Activated CD4-positive, alpha-beta T cell treated with anti-CD3 and anti-CD28 coated beads for 36 hours (primary cell): ENCODE results near the gene FHIP2A. TPM values are rescaled to one million over a fixed set of nuclear protein-coding genes. Genes with fewer than 3 reads are reported as not detected.

Source experiments
- ATAC-seq: fragments of 200-7000 bp; cut with Tn5 transposase; one replicate; pipeline ENCODE4 v1.10.0; 2021; ENCODE audit warnings: mild to moderate bottlenecking, moderate library complexity
- CTCF ChIA-PET: fragments of 350-600 bp; sonication (Branson Sonifier 250); formaldehyde crosslinking; loops from one replicate; lab custom pipeline; 2021; ENCODE audit warnings: antibody characterized with exemption; lab: Charles Lee
- POLR2A ChIA-PET: fragments of 350-600 bp; sonication (Branson Sonifier 250); formaldehyde crosslinking; loops from one replicate; lab custom pipeline; 2021; ENCODE audit warnings: antibody characterized with exemption, inconsistent platforms; lab: Charles Lee
- DNase-seq: peaks from one replicate; pipeline ENCODE4 v3.0.0-alpha.2; 2020
- H3K27ac Mint-ChIP-seq: one replicate; pipeline ENCODE4 v1.8.0; 2021; ENCODE audit warnings: mixed read lengths
- H3K27me3 Mint-ChIP-seq: one replicate; pipeline ENCODE4 v1.8.0; 2021; ENCODE audit warnings: mixed read lengths
- H3K36me3 Mint-ChIP-seq: one replicate; pipeline ENCODE4 v1.8.0; 2021; ENCODE audit warnings: low read depth, mixed read lengths
- H3K4me1 Mint-ChIP-seq: one replicate; pipeline ENCODE4 v1.8.0; 2021; ENCODE audit warnings: mixed read lengths
- H3K4me3 Mint-ChIP-seq: one replicate; pipeline ENCODE4 v1.8.0; 2021; ENCODE audit warnings: mild to moderate bottlenecking, moderate library complexity, mixed read lengths
- H3K9me3 Mint-ChIP-seq: one replicate; pipeline ENCODE4 v1.8.0; 2021; ENCODE audit warnings: low read depth, mixed read lengths
- intact Hi-C, 2 experiments: fragments of 100-400 bp; cut with DNase I in 1 of 2; cut with micrococcal nuclease in 1 of 2; formaldehyde crosslinking; loops; one replicate each; pipeline versions ENCODE4 v1.14.2 to v1.15.1; 2022 to 2024; cut with DNase I, micrococcal nuclease
- total RNA-seq, 2 experiments: library from RNA; stranded (reverse); gene quantifications; one replicate each; pipeline ENCODE4 v1.2.3, GENCODE V29; 2021

The FHIP2A gene
- total RNA-seq, 2 experiments from 2014 or later = 18.4 to 18.6 TPM

GRCh38 chr10:114819322-114819721, 2.3 kb upstream of the FHIP2A start:
- peaks cover 17% of the 10 kb centered on the region for H3K4me1 Mint-ChIP-seq
- ChIA-PET POLR2A (no interaction called here), CTCF (no interaction called here)
- intact Hi-C loops = no loop called here
- H3K9me3 Mint-ChIP-seq = no peaks in the 10 kb centered on the region
- ATAC-seq (no peak), DNase-seq (no peak)
- no peak overlapping the region for H3K4me3 Mint-ChIP-seq
- no peak overlapping the region for H3K27ac Mint-ChIP-seq
- H3K27me3 Mint-ChIP-seq = peaks cover 2% of the 10 kb centered on the region
- peaks cover 5% of the 10 kb centered on the region for H3K36me3 Mint-ChIP-seq

GRCh38 chr10:114821915-114822443, 399 bp downstream of the FHIP2A start:
- peak; percentile 43 for ATAC-seq

GRCh38 chr10:114822444-114823076, 980 bp downstream of the FHIP2A start:
- Mint-ChIP-seq H3K4me3 (peak overlapping the region; percentile 95), H3K27me3 (peaks cover 2% of the 10 kb centered on the region), H3K9me3 (no peaks in the 10 kb centered on the region), H3K4me1 (peaks cover 47% of the 10 kb centered on the region), H3K36me3 (peaks cover 21% of the 10 kb centered on the region), H3K27ac (peak overlapping the region; percentile 89)
- peak; percentile 47 for DNase-seq
- intact Hi-C loops = loop anchor here (2.0 to 10.0 kb wide), 3 partner anchors 112 to 968 kb away; partner anchors contain the start of genes CCDC186 (in 1 of the 2), DCLRE1A (in 1 of the 2), NHLRC2 (in 1 of the 2) and TRUB1 (in 1 of the 2)
- ATAC-seq = no peak
- ChIA-PET CTCF (interaction anchor here (0.6 to 1.9 kb wide), 22 partner anchors 9 to 773 kb away, joined by 3 to 11 read pairs (median 3); no protein-coding TSS in a partner anchor), POLR2A (interaction anchor here (1.4 to 1.5 kb wide), 2 partner anchors 115 to 281 kb away, joined by 5 read pairs; partner anchors contain the start of gene TRUB1)

More at GRCh38 chr10:114821915-114822443, 399 bp downstream of the FHIP2A start:
- Mint-ChIP-seq H3K4me1 (peaks cover 44% of the 10 kb centered on the region), H3K36me3 (peaks cover 21% of the 10 kb centered on the region), H3K27ac (peak overlapping the region; percentile 89), H3K9me3 (no peaks in the 10 kb centered on the region), H3K27me3 (peaks cover 2% of the 10 kb centered on the region), H3K4me3 (peak overlapping the region; percentile 95)
- CTCF ChIA-PET = interaction anchor here (0.6 to 2.2 kb wide), 26 partner anchors 9 to 773 kb away, joined by 3 to 11 read pairs (median 3); no protein-coding TSS in a partner anchor
- no peak for DNase-seq
- intact Hi-C loops = loop anchor here (2.0 to 10.0 kb wide), 5 partner anchors 113 to 967 kb away; partner anchors contain the start of genes TRUB1 (in 2 of the 2), CCDC186 (in 1 of the 2), DCLRE1A (in 1 of the 2) and NHLRC2 (in 1 of the 2)
- POLR2A ChIA-PET = interaction anchor here (1.4 to 1.5 kb wide), 2 partner anchors 116 to 281 kb away, joined by 5 read pairs; partner anchors contain the start of gene TRUB1

- POLR2A ChIA-PET = interaction anchor here (1.4 kb wide), 1 partner anchor 115 kb away, joined by 5 read pairs; the partner anchor contains the start of gene TRUB1
- H3K4me1 Mint-ChIP-seq = peaks cover 47% of the 10 kb centered on the region
- peaks cover 21% of the 10 kb centered on the region for H3K36me3 Mint-ChIP-seq
- no peaks in the 10 kb centered on the region for H3K27me3 Mint-ChIP-seq
- H3K9me3 Mint-ChIP-seq = no peaks in the 10 kb centered on the region
- intact Hi-C loops = loop anchor here (2.0 to 10.0 kb wide), 3 partner anchors 112 to 968 kb away; partner anchors contain the start of genes CCDC186 (in 1 of the 2), DCLRE1A (in 1 of the 2), NHLRC2 (in 1 of the 2) and TRUB1 (in 1 of the 2)
- no peak for DNase-seq
- CTCF ChIA-PET = interaction anchor here (0.8 to 1.4 kb wide), 5 partner anchors 18 to 296 kb away, joined by 3 to 6 read pairs (median 4); no protein-coding TSS in a partner anchor
- H3K4me3 Mint-ChIP-seq = peak overlapping the region; percentile 95
- no peak for ATAC-seq
- peak overlapping the region; percentile 89 for H3K27ac Mint-ChIP-seq
Measured at GRCh38 chr10:114823077-114823463, 1.5 kb downstream of the FHIP2A start.

- H3K4me3 Mint-ChIP-seq = peak overlapping the region; percentile 95
- POLR2A ChIA-PET = no interaction called here
- H3K9me3 Mint-ChIP-seq = no peaks in the 10 kb centered on the region
- H3K27me3 Mint-ChIP-seq = no peaks in the 10 kb centered on the region
- peaks cover 52% of the 10 kb centered on the region for H3K4me1 Mint-ChIP-seq
- peaks cover 23% of the 10 kb centered on the region for H3K36me3 Mint-ChIP-seq
- H3K27ac Mint-ChIP-seq = no peak overlapping the region
- ATAC-seq (no peak), DNase-seq (no peak)
- CTCF ChIA-PET = interaction anchor here (0.6 kb wide), 1 partner anchor 8 kb away, joined by 3 read pairs; no protein-coding TSS in a partner anchor
- intact Hi-C loops = loop anchor here (2.0 to 10.0 kb wide), 4 partner anchors 110 to 652 kb away; partner anchors contain the start of genes CCDC186 (in 1 of the 2) and TRUB1 (in 1 of the 2)
Measured at GRCh38 chr10:114824391-114824790, 2.8 kb downstream of the FHIP2A start.

- ChIA-PET CTCF (interaction anchor here (0.5 to 1.0 kb wide), 4 partner anchors 19 to 137 kb away, joined by 3 read pairs; no protein-coding TSS in a partner anchor), POLR2A (interaction anchor here (0.7 to 0.9 kb wide), 3 partner anchors 112 to 286 kb away, joined by 3 to 4 read pairs (median 4); partner anchors contain the start of gene TRUB1)
- peak overlapping the region; percentile 40 for H3K4me3 Mint-ChIP-seq
- H3K27ac Mint-ChIP-seq = peak overlapping the region; percentile 96
- ATAC-seq = peak; percentile 60
- no peaks in the 10 kb centered on the region for H3K27me3 Mint-ChIP-seq
- peaks cover 26% of the 10 kb centered on the region for H3K36me3 Mint-ChIP-seq
- H3K4me1 Mint-ChIP-seq = peaks cover 61% of the 10 kb centered on the region
- H3K9me3 Mint-ChIP-seq = no peaks in the 10 kb centered on the region
- peak; percentile 28 for DNase-seq
- intact Hi-C loops = loop anchor here (1.0 to 10.0 kb wide), 5 partner anchors 31 to 1143 kb away; partner anchors contain the start of gene TRUB1 (in 1 of the 2)
Measured at GRCh38 chr10:114825513-114826253, 4.1 kb downstream of the FHIP2A start.

- Mint-ChIP-seq H3K36me3 (peaks cover 31% of the 10 kb centered on the region), H3K27me3 (no peaks in the 10 kb centered on the region), H3K9me3 (no peaks in the 10 kb centered on the region), H3K27ac (peak overlapping the region; percentile 70), H3K4me1 (peaks cover 46% of the 10 kb centered on the region), H3K4me3 (no peak overlapping the region)
- ATAC-seq (no peak), DNase-seq (no peak)
- intact Hi-C loops = loop anchor here (5.0 to 10.0 kb wide), 2 partner anchors 105 to 1147 kb away; partner anchors contain the start of gene TRUB1 (in 1 of the 2)
- CTCF ChIA-PET = interaction anchor here (0.6 to 1.6 kb wide), 4 partner anchors 10 to 49 kb away, joined by 3 to 4 read pairs (median 3); no protein-coding TSS in a partner anchor
- POLR2A ChIA-PET = interaction anchor here (0.7 kb wide), 1 partner anchor 12 kb away, joined by 7 read pairs; no protein-coding TSS in a partner anchor
Measured at GRCh38 chr10:114829160-114829909, 7.8 kb downstream of the FHIP2A start.

GRCh38 chr10:114831186-114831867, 9.7 kb downstream of the FHIP2A start:
- POLR2A ChIA-PET = no interaction called here
- CTCF ChIA-PET = interaction anchor here (1.3 kb wide), 1 partner anchor 10 kb away, joined by 6 read pairs; the partner anchor contains the start of gene FHIP2A

GRCh38 chr10:114837690-114838089, 16.1 kb downstream of the FHIP2A start:
- Mint-ChIP-seq H3K4me3 (no peak overlapping the region), H3K9me3 (no peaks in the 10 kb centered on the region), H3K36me3 (peaks cover 23% of the 10 kb centered on the region), H3K27ac (no peak overlapping the region), H3K27me3 (no peaks in the 10 kb centered on the region), H3K4me1 (no peaks in the 10 kb centered on the region)
- intact Hi-C loops = no loop called here
- DNase-seq (no peak), ATAC-seq (no peak)
- ChIA-PET POLR2A (no interaction called here), CTCF (no interaction called here)

More at GRCh38 chr10:114831186-114831867, 9.7 kb downstream of the FHIP2A start:
- Mint-ChIP-seq H3K4me1 (peaks cover 26% of the 10 kb centered on the region), H3K4me3 (no peak overlapping the region), H3K27ac (no peak overlapping the region), H3K9me3 (no peaks in the 10 kb centered on the region), H3K36me3 (peaks cover 19% of the 10 kb centered on the region), H3K27me3 (no peaks in the 10 kb centered on the region)
- intact Hi-C loops = loop anchor here in 1 of 2 experiments (2.0 kb wide), 1 partner anchor 21 kb away; no protein-coding TSS in a partner anchor
- ATAC-seq (no peak), DNase-seq (no peak)
